NOMO-1 (cell line): ENCODE measurements around the gene LRP1-AS.

Experiments
- DNase-seq, 2 experiments: peaks; one replicate each; lab custom pipeline; 2025; ENCODE audit not compliant: unreplicated experiment in 2 of 2; lab: John Stamatoyannopoulos, UW

LRP1-AS gene

DNA sequence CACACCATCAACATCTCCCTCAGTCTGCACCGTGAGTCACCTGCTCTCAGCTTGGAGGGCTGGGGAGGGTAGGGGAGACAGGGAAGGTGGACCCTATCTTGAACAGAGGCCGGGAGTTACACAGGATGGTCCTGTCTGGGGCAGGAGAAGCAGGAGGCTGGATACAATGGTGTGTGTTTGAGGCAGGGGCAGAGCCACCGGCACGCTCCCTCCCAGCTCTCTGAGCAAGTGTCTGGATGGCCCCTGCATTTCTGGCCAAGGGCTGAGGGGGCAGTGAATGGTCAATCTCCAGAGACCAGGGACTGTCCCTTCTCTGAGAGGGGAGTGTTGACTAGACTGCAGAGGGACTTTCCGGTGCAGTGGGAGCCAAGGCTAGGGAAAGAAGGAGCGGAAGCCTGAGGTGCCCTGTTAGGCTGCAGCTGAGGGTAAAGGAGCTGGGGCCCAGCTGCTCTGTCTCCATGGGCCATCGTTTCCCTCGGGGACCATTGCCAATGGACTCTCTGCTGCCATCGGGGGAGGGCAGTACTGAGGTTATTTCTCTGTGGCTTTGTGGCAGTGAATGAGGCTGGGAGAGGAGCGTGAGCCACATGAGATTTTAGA, 1.9 kb downstream of the LRP1-AS start:
- DNase-seq = no peak

DNA sequence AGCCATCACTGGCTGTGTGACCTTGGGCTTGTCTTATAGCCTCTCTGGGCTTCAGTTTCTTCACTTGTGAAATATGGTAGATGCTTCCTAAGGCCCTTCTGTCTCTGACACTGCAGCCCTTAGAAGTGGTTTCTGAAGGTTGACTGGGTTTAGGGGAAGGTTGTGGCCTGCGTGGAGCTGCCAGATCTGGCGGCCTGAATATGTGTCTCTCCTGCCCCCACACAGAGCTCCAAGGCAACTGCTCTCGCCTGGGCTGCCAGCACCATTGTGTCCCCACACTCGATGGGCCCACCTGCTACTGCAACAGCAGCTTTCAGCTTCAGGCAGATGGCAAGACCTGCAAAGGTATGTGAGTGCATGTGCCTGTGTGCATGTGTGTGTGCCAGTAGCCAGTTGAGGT, 4.0 kb downstream of the LRP1-AS start:
- no peak for DNase-seq

DNA sequence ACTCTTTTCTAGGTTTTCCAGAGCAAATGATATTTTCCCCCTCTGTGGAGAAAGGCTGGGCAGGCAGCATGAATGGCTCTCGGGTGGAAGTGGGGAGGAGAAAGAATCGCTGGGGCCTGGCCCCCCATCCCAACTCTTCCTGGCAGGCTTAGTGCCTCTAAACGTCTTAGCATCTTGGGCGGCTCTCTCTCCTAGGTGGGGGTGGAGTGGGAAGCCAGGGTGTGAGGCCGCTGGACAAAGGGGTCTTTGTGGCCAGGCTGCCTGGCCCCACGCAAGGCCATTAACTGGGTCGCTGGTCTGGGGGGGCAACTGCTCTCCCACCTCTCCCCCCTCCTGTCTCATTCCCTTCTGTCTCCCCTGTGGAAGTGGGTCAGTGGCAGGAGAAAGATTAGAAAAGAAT, 4.7 kb downstream of the LRP1-AS start:
- no peak for DNase-seq

DNA sequence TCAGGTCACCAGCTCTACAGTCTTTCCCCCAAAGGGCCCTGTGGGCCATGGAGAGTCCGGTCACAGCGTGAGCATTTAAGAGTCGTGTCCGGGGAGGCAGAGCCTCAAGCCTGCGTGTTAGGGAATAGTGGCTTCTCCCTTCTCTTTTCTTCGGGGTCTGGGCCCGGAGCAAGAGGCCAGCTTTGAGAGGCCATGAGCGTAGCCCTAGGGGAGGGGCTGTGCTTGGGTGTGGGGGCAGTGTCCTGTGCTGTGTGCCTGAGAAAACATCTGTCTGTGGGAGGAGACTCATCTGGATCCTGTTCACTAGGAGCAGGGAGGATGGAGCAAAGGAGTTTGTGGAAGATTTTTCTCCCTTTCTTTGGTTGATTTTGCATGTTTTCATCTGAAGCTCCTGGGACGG, 5.3 kb downstream of the LRP1-AS start:
- no peak for DNase-seq

DNA sequence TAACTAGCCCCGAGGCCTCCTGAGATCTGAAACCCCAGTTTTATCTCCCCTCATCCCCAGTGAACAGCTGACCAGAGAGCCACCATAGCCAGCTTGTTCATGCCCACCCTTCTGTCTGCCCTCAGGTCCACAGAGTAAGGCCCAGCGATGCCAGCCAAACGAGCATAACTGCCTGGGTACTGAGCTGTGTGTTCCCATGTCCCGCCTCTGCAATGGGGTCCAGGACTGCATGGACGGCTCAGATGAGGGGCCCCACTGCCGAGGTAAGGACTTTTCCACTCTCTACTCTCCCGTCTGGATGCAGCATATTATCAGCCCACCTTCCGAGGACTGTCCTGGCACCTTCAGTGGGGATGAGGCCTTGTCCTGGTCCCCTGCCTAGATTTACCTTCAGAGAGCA, 6.2 kb downstream of the LRP1-AS start:
- DNase-seq = no peak

DNA sequence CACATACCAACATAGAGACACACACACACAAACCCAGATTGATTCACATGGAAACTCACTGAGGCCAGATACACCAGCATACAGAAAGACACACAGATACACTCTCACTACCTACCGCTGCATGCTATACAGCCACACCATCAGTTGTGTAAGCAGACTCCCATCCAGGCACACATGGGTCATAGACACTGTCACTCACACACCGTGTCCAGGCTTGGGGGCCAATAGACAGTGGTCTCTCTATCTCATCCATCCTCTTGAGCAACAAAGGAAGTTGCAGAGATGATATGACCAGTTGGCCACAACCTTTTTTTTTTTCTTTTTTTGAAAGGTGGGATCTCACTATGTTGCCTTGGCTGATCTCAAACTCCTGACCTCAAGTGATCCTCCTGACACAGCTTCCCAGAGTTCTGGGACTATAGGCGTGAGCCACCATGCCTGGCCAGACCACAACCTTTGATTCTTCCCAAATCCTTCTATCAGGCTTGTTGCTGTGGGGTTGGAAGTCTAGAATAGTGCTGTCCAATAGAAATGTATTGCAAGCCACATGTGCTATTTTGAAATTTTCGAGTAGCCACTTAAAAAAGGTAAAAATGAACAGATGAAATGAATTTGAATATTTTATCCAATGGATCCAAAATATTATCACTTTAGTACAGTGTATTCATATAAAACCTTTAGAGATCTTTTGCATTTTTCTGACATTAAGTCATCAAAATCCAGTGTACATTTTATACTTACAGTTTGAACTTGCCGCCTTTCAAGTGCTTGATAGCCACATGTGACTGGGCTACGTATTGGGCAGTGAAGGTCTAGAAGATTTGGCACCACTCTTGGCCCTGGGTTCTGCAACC, 7.4 kb downstream of the LRP1-AS start:
- DNase-seq = peak; percentile 20 to 52

DNA sequence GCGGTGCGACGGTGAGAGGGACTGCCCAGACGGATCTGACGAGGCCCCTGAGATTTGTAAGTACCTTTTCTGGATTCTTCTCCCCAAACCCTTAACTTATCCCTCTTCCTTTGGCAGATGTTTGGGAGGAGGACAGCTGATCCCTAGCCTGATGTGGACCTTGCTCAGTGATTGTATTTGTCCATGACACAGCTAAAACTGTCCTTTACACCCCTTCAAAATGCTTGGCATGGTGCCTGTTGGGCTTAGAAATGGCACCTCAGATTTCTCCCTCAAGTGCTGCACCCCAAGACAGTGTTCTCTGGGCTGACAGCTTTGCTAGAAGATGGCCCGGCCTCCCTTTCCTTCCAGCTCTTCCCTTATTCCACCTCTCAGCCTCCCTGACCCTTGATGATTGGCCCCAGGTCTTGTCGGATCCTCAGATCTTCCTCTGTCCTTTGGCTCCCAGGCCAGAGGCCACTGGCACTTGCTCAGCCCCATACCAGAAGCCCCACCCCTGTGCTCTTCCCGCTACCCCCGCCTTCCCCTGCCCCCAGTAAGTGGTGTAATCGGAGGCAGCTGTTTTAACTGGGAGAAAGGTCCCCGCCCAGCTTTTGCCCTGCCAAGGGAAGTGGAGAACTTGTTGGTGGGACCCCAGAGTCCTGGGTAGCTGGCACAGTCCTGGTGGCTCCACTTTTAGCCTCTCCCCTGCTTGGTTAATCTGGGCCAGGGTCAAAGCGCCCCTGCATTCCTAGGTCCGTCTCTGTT, 8.7 kb downstream of the LRP1-AS start:
- DNase-seq = peak; percentile 16 to 48

DNA sequence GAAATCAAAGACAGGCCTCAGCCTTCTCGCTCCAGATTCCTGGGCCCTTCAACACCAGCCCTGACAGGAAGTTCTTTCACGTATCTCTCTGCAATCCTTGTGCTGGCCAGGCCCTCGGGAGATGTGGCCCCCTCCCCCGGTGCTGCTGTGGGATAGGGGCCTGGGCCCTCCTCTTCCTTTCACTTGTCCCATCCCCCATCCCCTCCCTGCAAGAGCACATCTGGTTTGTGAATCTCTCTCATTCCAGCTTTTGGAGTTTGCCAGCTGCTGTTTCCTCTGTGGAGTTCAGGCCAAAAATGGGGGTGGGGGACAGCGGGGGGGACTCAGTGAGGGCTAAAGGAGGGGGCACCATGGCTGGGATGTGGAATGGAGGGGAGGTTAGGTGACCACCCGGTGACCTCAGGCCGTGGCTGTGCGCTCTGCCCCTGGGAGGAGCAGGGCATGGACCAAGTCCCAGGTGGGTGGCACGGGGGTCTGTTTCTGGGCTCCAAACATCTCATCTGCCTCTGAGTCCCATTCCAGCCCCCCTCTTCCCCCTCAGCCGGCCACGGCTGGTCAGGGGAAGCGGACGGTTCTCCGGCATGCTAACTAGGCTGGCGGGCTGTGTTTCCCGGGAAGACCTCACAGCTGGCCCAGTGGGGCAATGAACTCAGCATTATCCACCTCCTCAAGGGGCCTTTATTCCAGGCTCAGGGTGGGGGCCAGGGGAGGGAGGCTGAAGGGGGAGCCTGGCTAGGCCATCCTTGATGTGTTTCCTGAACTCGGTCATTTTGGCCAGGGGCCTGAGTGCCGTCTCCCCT, 11.7 kb downstream of the LRP1-AS start:
- no peak for DNase-seq

DNA sequence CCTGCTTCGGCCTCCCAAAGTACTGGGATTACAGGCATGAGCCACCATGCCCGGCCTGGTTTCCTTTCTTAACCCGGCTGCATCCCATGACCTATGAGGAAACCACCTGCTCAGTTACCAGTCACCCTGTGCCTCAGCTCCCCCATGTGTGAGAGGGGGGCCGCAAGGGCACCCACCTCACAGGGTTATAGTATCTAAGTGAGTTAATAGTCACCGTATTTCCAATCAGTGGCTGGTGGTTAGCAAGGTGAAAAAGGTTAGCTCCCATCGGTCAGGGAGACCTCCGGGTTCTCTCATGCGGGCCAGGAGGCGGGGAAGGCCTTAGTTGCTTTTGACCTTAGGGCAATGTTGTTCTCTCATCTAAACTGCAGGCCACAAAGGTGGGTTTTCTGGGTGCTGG, 12.5 kb downstream of the LRP1-AS start:
- no peak for DNase-seq

DNA sequence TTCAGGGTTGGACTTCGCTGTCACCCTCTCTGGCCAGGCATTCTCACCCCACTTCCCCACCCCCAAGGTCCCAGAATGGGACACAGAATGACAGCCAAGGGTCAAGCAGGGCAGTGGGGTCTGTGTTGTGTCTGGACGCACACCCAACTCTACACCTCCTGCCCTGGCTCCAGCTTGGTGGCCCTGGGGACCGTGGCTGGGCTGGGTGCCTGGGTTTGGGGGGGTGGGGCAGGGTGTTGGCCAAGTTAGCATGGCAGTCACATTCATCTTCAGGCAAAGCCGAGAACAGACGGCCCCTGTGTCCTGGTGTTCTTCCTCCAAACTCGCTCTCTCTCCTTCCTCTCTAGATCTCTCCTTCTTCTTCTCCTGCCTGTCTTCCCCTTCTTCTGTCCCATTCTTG, 13.5 kb downstream of the LRP1-AS start:
- DNase-seq = no peak

DNA sequence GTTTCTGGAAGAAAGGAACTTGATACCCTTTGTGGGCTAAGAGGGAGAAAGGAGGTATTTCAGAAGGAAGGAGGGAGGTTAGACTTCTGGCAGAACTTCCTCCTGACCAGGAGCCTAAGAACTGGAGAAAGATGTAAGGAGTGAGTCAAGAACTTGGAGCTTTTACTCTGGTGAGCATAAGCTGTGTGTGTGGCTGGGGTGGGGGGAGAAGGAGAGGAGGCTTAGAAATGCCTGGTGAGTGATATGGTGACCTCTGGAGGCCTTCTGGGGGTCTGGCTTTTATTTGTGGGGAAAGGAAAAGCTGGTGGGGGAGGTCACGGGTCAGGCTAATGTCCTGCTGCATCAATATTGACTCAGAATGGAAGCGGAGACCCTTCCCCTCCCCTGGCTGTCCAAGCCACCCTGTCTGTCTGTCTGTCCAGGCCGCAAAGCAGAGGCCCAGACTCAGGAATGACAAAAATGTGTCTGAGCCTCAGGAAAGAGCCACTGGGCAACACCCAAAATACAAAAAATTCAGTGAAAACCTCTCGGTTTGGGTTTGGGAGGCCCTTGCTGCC, 14.3 kb downstream of the LRP1-AS start:
- no peak for DNase-seq

DNA sequence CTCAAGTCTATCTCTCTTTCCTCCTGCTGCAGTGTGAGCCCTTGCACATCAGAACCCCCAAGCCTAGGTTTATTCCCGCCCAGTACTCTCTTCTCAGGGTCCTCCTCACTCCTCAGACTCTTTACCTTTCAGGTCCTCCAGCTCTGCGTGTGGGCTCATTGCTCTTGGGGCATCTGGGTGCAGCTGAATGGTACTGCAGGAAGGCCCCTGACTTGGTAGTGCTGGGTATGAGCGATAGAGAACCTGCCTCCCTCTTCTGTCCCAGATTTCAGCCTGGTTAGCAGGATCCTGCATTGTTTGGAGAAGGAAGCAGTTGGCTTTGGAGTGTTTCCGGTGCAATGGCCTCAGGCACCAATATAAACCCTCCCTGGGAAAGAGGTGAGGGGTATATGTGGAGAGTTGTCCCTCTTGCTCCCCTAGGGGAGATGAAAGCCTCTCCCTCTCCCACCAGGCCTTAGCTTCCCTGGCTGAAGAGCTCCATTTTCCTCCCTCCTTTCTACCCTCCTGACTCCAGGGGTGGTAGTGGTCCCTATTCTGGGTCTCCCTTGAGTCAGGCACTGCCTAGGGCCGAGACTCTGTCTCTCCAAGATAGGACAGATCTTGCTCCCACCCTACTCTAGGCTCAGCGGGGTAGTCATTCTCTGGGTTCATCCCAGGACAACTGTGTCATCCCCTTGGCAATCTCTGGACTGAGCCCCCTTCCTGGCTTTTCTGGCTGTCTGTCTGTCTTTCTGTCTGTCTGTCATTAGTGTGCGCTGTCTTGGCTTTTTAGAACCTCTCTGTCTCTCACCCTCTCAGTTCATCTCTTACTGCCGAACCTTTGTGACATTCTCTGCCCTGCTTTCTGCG, 15.3 kb downstream of the LRP1-AS start:
- no peak for DNase-seq

DNA sequence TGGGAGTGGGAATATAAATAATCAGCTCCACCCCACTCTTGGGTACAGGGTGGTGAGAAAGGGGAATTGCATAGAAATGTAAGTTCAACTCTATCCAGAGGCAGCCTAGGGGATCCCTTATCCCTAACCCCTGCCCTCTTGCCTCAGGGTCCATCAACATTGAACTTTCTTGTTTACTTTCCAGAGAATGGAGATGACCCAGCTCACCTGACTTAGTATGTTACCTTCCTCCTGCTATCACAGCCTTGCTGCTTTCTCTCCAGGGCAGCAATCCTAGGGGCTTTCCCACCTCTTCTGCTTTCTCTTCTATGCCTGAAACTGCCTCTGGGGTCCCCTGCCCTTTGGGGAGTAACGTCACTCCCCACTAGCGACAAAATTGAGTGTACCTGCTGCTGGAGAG, 16.5 kb downstream of the LRP1-AS start:
- DNase-seq = no peak

DNA sequence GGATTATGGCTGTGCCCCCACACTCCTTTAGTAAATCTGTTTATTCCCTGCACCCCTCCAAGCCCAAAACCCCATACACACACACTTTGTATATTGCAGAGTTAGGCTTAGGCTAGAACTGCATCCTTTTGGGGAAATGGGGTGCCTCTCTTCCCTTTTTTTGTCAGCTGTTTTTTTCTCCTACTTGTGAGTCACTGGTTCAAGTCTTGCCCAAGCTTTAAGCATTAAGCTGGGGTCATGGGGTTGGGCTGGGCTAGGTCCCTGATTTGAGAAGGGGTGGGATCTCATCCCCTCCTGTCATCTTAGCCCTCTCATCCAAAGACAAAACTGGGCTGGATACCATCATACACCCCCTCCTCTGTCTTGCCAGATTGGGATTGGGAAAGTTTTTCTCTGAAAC, 17.5 kb downstream of the LRP1-AS start:
- DNase-seq = peak; percentile 68 to 71

DNA sequence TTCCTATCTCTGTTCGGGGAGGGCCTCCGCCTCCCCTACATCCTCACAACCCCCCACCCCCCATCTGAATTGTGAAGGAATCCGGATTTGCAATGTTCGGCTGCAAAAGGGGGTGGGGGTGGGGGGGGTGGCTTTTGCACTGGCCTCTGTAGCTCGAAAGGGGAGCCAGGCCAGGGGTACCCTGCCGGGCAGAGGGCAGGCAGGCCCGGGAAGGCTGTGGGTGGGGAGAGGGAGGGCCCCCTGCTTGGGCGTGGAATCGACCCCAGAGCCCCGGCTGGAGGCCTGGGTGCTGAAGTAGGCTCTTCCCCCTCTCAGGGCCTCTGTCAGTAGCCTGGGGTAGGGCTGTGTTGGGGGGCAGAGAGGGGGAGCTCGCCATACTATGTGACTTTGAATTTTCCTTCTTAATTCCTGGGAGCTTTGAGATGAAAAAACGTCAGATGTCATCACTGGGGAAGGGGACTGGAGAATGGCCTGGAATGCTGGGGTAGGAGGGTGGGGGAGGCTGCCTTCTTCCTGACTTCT, 18.0 kb downstream of the LRP1-AS start:
- DNase-seq = no peak

DNA sequence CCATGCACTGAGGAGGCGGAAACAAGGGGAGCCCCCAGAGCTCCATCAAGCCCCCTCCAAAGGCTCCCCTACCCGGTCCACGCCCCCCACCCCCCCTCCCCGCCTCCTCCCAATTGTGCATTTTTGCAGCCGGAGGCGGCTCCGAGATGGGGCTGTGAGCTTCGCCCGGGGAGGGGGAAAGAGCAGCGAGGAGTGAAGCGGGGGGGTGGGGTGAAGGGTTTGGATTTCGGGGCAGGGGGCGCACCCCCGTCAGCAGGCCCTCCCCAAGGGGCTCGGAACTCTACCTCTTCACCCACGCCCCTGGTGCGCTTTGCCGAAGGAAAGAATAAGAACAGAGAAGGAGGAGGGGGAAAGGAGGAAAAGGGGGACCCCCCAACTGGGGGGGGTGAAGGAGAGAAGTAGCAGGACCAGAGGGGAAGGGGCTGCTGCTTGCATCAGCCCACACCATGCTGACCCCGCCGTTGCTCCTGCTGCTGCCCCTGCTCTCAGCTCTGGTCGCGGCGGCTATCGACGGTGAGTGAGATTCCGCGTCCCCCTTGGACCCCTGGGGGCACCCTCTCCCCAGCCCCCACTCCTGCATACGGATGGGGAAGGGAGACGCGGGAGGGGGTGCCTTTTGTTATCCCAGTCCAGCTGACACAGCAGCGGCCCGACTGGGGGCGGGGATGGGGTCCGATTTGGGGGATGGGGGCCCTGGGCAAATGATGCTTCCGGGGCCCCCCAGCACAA, 18.7 kb downstream of the LRP1-AS start:
- DNase-seq = no peak

DNA sequence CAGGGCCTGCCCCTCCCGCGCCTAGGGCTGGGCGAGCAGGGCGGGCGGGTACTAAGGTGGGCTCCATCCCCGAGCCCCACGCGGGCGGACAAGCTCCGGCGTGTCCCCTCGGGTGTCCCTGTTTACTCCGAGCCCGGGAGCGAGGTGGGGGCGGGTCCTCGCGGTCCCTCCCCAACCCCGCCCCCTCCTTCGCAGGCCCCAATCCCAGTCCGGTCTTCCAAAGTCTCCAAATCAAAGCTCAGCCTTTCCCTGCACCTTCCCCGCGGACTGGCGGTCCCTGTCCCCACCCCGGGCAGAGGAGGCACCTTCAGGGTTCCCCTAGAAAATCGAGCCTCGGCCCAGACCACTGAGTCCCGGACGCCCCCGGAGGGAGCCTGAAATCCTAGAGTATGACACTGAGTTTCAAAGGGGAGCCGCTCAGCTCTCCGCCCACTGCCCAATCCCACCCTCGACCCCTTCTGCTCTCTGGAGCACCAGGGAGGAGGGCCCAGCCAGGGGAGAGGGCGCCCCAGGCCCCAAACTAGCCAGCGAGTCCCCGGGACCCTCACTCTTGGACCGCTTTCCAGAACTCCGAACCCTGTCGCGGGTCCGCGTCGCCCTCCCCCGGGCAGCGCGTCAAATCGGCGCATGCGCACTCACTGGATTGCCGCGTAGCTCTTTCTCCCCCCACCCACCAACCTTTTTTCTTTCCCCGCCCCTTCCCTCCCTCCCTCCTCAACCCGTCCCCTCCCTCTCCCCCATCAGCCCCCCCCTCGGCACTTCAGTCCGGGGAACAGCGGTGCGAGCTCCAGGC, 19.5 kb downstream of the LRP1-AS start, which contains the start of gene LRP1:
LRP1 (plus strand) TSS at position 758 of the 793 bp plus-strand sequence. CDS start 482 bp downstream, outside the sequence.
- peak; percentile 36 to 48 for DNase-seq
